Measurements from ENCODE around the gene HUS1. TPM values are rescaled to one million over a fixed set of nuclear protein-coding genes. Genes with fewer than 3 reads are reported as not detected.

The HUS1 gene
- total RNA-seq, 1 donor from 2014 or later: 34.5 TPM

- DNase-seq: no peak
- intact Hi-C loops (cut with DNase I): no loop called here
- Histone ChIP-seq H3K36me3 (no peaks in the 10 kb centered on the region), H3K27ac (no peak overlapping the region), H3K9me3 (no peaks in the 10 kb centered on the region), H3K27me3 (no peaks in the 10 kb centered on the region), H3K4me3 (no peak overlapping the region), H3K4me1 (no peaks in the 10 kb centered on the region)
- TF ChIP-seq CTCF (IDR thresholded peaks at IDR 0.05): no peak
- no peak for ATAC-seq
These were observed 63.8 kb downstream of the HUS1 start for GRCh38 chr7:47915616-47915976.

- DNase-seq: no peak
- H3K27ac ChIP-seq: no peak overlapping the region
- no peaks in the 10 kb centered on the region for H3K9me3 ChIP-seq
- H3K27me3 ChIP-seq: no peaks in the 10 kb centered on the region
- TF ChIP-seq CTCF (IDR thresholded peaks at IDR 0.05): no peak
- no peak overlapping the region for H3K4me3 ChIP-seq
- no peaks in the 10 kb centered on the region for H3K4me1 ChIP-seq
- H3K36me3 ChIP-seq: no peaks in the 10 kb centered on the region
- intact Hi-C loops (cut with DNase I): no loop called here
- ATAC-seq: no peak
These were observed 64.4 kb downstream of the HUS1 start for GRCh38 chr7:47914717-47915615.

Other genes with a start within 250 kb of the HUS1 start
- 1.0 TPM for gene PKD1L1, start 31.1 kb downstream of the HUS1 start, total RNA-seq
- not detected for gene SUN3, start 49.5 kb upstream of the HUS1 start, total RNA-seq
- not detected for gene C7orf57, start 55.9 kb upstream of the HUS1 start, total RNA-seq
- 68.9 TPM for gene UPP1, start 109.7 kb upstream of the HUS1 start, total RNA-seq
- gene ABCA13, start 191.8 kb upstream of the HUS1 start, total RNA-seq: 0.35 TPM